ENCODE data around the gene MINK1. TPM values are rescaled to one million over a fixed set of nuclear protein-coding genes. Genes with fewer than 3 reads are reported as not detected.

Gene MINK1
- total RNA-seq, 1 experiment from 2014 or later: 105 TPM

- no peak for TF ChIP-seq CREB1 (CRISPR knock-in tag; IDR thresholded peaks at IDR 0.05)
- no peak for TF ChIP-seq AR (CRISPR knock-in tag; IDR thresholded peaks at IDR 0.05)
- no peak for TF ChIP-seq ESRRA (CRISPR knock-in tag; IDR thresholded peaks at IDR 0.05; ENCODE audit: borderline replicate concordance)
- TF ChIP-seq, protein P1, sequence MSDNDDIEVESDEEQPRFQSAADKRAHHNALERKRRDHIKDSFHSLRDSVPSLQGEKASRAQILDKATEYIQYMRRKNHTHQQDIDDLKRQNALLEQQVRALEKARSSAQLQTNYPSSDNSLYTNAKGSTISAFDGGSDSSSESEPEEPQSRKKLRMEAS (CRISPR knock-in tag; IDR thresholded peaks at IDR 0.05): no peak
- no peak for TF ChIP-seq HMGA2 (CRISPR knock-in tag; IDR thresholded peaks at IDR 0.05)
- TF ChIP-seq KAT7 (CRISPR knock-in tag; IDR thresholded peaks at IDR 0.05; ENCODE audit: borderline replicate concordance): no peak
- TF ChIP-seq FOXK1 (CRISPR knock-in tag; IDR thresholded peaks at IDR 0.05): no peak
Observed at GRCh38 chr17:4877089-4877488, 43.9 kb downstream of the MINK1 start (continued).

DNA sequence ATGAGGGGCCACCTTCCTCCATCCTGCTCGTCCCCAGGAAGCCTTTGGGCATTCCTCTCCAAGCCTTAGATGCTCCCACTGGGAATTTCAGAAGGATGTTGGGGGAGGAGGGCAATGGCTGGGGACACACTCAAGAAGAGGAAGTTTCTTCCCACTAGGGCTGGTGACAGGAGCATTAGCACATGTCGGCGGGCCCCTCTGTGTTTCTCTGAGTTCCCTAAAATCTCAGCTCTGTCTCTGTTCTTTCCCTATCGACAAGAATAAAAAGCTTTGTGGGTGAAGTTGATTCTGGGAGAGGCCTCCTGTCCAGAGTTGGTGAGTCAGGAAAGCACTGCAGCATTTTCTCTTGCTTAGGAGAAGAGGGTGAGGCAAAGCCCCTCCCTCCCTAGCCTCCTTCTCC is 46.5 kb downstream of the MINK1 start:
- Mint-ChIP-seq H3K4me3 (no peak overlapping the region), H3K27ac (peak overlapping the region; percentile 57; the same call in 1 of the 2 replicates), H3K27me3 (ENCODE audit: low read depth) (no peaks in the 10 kb centered on the region), H3K9me3 (no peaks in the 10 kb centered on the region), H3K4me1 (peaks cover 13% of the 10 kb centered on the region), H3K36me3 (peaks cover 6% of the 10 kb centered on the region)
- ChIA-PET CTCF (interaction anchor here (1.5 kb wide), 1 partner anchor 42 kb away, joined by 3 read pairs; no protein-coding TSS in a partner anchor), POLR2A (no interaction called here)
- DNase-seq (ENCODE audit: low spot score) (no peak), ATAC-seq (no peak)
- TF ChIP-seq NFATC4 (CRISPR knock-in tag; IDR thresholded peaks at IDR 0.05): no peak
- TF ChIP-seq E2F5 (CRISPR knock-in tag; IDR thresholded peaks at IDR 0.05): no peak
- TF ChIP-seq AFF4 (CRISPR knock-in tag; IDR thresholded peaks at IDR 0.05; ENCODE audit: borderline replicate concordance): no peak
- TF ChIP-seq TEAD4 (CRISPR knock-in tag; IDR thresholded peaks at IDR 0.05): no peak
- no peak for TF ChIP-seq FOXK1 (CRISPR knock-in tag; IDR thresholded peaks at IDR 0.05)
- no peak for TF ChIP-seq SOX15 (CRISPR knock-in tag; IDR thresholded peaks at IDR 0.05)
- TF ChIP-seq E2F1 (CRISPR knock-in tag; IDR thresholded peaks at IDR 0.05): no peak
- TF ChIP-seq ZNF232 (CRISPR knock-in tag; IDR thresholded peaks at IDR 0.05): no peak

DNA sequence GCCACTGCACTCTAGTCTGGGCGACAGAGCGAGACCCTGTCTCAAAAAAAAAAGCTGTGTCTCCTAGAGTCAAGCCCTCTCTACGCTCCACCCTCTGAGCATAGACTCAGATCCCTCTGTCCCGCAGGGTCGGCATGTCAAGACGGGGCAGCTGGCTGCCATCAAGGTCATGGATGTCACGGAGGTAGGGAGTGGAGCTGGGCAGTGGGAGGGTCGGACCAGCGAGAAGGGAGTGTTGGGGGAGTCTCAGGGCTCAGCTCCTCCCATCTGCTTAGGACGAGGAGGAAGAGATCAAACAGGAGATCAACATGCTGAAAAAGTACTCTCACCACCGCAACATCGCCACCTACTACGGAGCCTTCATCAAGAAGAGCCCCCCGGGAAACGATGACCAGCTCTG is 47.7 kb downstream of the MINK1 start:
- POLR2A ChIA-PET: no interaction called here
- H3K4me3 Mint-ChIP-seq: no peak overlapping the region
- CTCF ChIA-PET: interaction anchor here (0.6 to 1.7 kb wide), 12 partner anchors 8 to 255 kb away, joined by 3 to 7 read pairs (median 4); partner anchors contain the start of genes C17orf107, MED11 and PLD2
- H3K27me3 Mint-ChIP-seq (ENCODE audit: low read depth): no peaks in the 10 kb centered on the region
- peak overlapping the region; percentile 94 for H3K27ac Mint-ChIP-seq
- ATAC-seq: no peak
- H3K9me3 Mint-ChIP-seq: no peaks in the 10 kb centered on the region
- H3K4me1 Mint-ChIP-seq: peaks cover 13% of the 10 kb centered on the region
- H3K36me3 Mint-ChIP-seq: peaks cover 15% of the 10 kb centered on the region
- DNase-seq (ENCODE audit: low spot score): no peak
- TF ChIP-seq, protein P2, sequence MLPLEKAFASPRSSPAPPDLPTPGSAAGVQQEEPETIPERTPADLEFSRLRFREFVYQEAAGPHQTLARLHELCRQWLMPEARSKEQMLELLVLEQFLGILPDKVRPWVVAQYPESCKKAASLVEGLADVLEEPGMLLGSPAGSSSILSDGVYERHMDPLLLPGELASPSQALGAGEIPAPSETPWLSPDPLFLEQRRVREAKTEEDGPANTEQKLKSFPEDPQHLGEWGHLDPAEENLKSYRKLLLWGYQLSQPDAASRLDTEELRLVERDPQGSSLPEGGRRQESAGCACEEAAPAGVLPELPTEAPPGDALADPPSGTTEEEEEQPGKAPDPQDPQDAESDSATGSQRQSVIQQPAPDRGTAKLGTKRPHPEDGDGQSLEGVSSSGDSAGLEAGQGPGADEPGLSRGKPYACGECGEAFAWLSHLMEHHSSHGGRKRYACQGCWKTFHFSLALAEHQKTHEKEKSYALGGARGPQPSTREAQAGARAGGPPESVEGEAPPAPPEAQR (CRISPR knock-in tag; IDR thresholded peaks at IDR 0.05): no peak
- TF ChIP-seq FOXP1 (CRISPR knock-in tag; IDR thresholded peaks at IDR 0.05; ENCODE audit: borderline replicate concordance): no peak
- no peak for TF ChIP-seq RORB (CRISPR knock-in tag; IDR thresholded peaks at IDR 0.05)
- no peak for TF ChIP-seq ZNF671 (CRISPR knock-in tag; IDR thresholded peaks at IDR 0.05)
- TF ChIP-seq OVOL2 (CRISPR knock-in tag; IDR thresholded peaks at IDR 0.05; ENCODE audit: borderline replicate concordance): no peak
- TF ChIP-seq ATF2 (CRISPR knock-in tag; IDR thresholded peaks at IDR 0.05; ENCODE audit: borderline replicate concordance, low read depth): no peak
- TF ChIP-seq MXD4 (CRISPR knock-in tag; IDR thresholded peaks at IDR 0.05; ENCODE audit: borderline replicate concordance): no peak

Data from WTC11 (cell line).